NCI-H774 (cell line): ENCODE measurements around the gene OR1K1.

ENCODE experiments used
- DNase-seq: peaks from one replicate; lab custom pipeline; 2025; lab: John Stamatoyannopoulos, UW

The OR1K1 gene

GRCh38 chr9:122800066-122801060 is at the start of gene OR1K1:
Gene OR1K1, plus strand, starts transcription at chr9:122800123. Its CDS starts 0 bp downstream, at chr9:122800123.
- DNase-seq: no peak

GRCh38 chr9:122754825-122755224 is 45.1 kb upstream of the OR1K1 start:
- no peak for DNase-seq

- DNase-seq: no peak
These were observed 32.1 kb upstream of the OR1K1 start for GRCh38 chr9:122767817-122768216.

- DNase-seq: no peak
These were observed 22.9 kb upstream of the OR1K1 start for GRCh38 chr9:122777052-122777451.

GRCh38 chr9:122777935-122778627 is 21.8 kb upstream of the OR1K1 start:
- DNase-seq: no peak

- no peak for DNase-seq
These were observed 20.7 kb upstream of the OR1K1 start for GRCh38 chr9:122779181-122779580.

- DNase-seq: no peak
These were observed 19.9 kb upstream of the OR1K1 start for GRCh38 chr9:122780026-122780425.

- no peak for DNase-seq
These were observed 18.3 kb upstream of the OR1K1 start for GRCh38 chr9:122781671-122782070.

- no peak for DNase-seq
These were observed 14.7 kb upstream of the OR1K1 start for GRCh38 chr9:122785269-122785668.

- DNase-seq: no peak
These were observed 13.6 kb upstream of the OR1K1 start for GRCh38 chr9:122786338-122786737.

- no peak for DNase-seq
These were observed 11.1 kb upstream of the OR1K1 start, which contains the start of gene OR5C1 for GRCh38 chr9:122788831-122789230. Gene OR5C1, plus strand, starts transcription at chr9:122788933. Its CDS starts 0 bp downstream, at chr9:122788933.

- no peak for DNase-seq
These were observed 10.5 kb upstream of the OR1K1 start for GRCh38 chr9:122789256-122790046.

GRCh38 chr9:122791872-122792669 is 7.9 kb upstream of the OR1K1 start:
- no peak for DNase-seq

GRCh38 chr9:122797316-122798063 is 2.4 kb upstream of the OR1K1 start:
- no peak for DNase-seq

GRCh38 chr9:122806661-122807060 is 6.7 kb downstream of the OR1K1 start:
- no peak for DNase-seq

GRCh38 chr9:122807271-122807900 is 7.5 kb downstream of the OR1K1 start:
- DNase-seq: no peak

GRCh38 chr9:122808141-122808540 is 8.2 kb downstream of the OR1K1 start:
- DNase-seq: no peak

GRCh38 chr9:122809261-122809660 is 9.3 kb downstream of the OR1K1 start:
- DNase-seq: peak; percentile 77

- peak; percentile 87 for DNase-seq
These were observed 10.5 kb downstream of the OR1K1 start for GRCh38 chr9:122810306-122810946.
